SK-N-SH treated with all-trans-retinoic acid at 6 μM for 48 hours (cell line): ENCODE results near the gene PTPRN2.

Experiments
- ATAC-seq: fragments of 200-7000 bp; cut with Tn5 transposase; 3 replicates; pipeline ENCODE4 v1.9.1; 2020; ENCODE audit warnings: mild to moderate bottlenecking, moderate library complexity
- BACH2 ChIP-seq: fragments of 250-450 bp; sonication (Bioruptor Pico); IDR thresholded peaks from 2 replicates; pipeline ENCODE4 v1.9.0; 2021; ENCODE audit warnings: mild to moderate bottlenecking, borderline replicate concordance
- CSDC2 ChIP-seq: fragments of 250-450 bp; sonication (Bioruptor Pico); IDR thresholded peaks from 2 replicates; pipeline ENCODE4 v1.5.0; 2020; ENCODE audit warnings: mild to moderate bottlenecking, moderate library complexity
- ESRRG ChIP-seq: fragments of 250-450 bp; sonication (Bioruptor Pico); IDR thresholded peaks from 2 replicates; pipeline ENCODE4 v1.6.1; 2021; ENCODE audit warnings: mild to moderate bottlenecking
- GLIS3 ChIP-seq: fragments of 250-450 bp; sonication (Bioruptor Pico); IDR thresholded peaks from 2 replicates; pipeline ENCODE4 v1.5.0; 2020; ENCODE audit warnings: mild to moderate bottlenecking, moderate library complexity
- OSR1 ChIP-seq: fragments of 250-450 bp; sonication (Bioruptor Pico); IDR thresholded peaks from 2 replicates; pipeline ENCODE4 v1.8.0; 2022; ENCODE audit warnings: moderate library complexity, mild to moderate bottlenecking, inconsistent platforms
- PATZ1 ChIP-seq: fragments of 250-450 bp; sonication (Bioruptor Pico); IDR thresholded peaks from 2 replicates; pipeline ENCODE4 v1.8.0; 2020; ENCODE audit warnings: mild to moderate bottlenecking, moderate library complexity, borderline replicate concordance
- PPARA ChIP-seq: fragments of 250-450 bp; sonication (Bioruptor Pico); IDR thresholded peaks from 2 replicates; pipeline ENCODE4 v1.5.0; 2020; ENCODE audit warnings: mild to moderate bottlenecking, borderline replicate concordance
- SNAI2 ChIP-seq: fragments of 250-450 bp; sonication (Bioruptor Pico); IDR thresholded peaks from 2 replicates; pipeline ENCODE4 v1.5.0; 2020; ENCODE audit warnings: mild to moderate bottlenecking, moderate library complexity
- TCF4 ChIP-seq: fragments of 250-450 bp; sonication (Bioruptor Pico); IDR thresholded peaks from 2 replicates; pipeline ENCODE4 v1.8.0; 2021; ENCODE audit warnings: mild to moderate bottlenecking, moderate library complexity, borderline replicate concordance
- TOX ChIP-seq: fragments of 250-450 bp; sonication (Bioruptor Pico); IDR thresholded peaks from 2 replicates; pipeline ENCODE4 v1.8.0; 2021; ENCODE audit warnings: mild to moderate bottlenecking, moderate library complexity, borderline replicate concordance
- TSHZ2 ChIP-seq: fragments of 250-450 bp; sonication (Bioruptor Pico); IDR thresholded peaks from 2 replicates; pipeline ENCODE4 v1.5.0; 2020; ENCODE audit warnings: mild to moderate bottlenecking, moderate library complexity
- ZFP3 ChIP-seq: fragments of 250-450 bp; sonication (Bioruptor Pico); IDR thresholded peaks from 2 replicates; pipeline ENCODE4 v1.5.0; 2020; ENCODE audit warnings: mild to moderate bottlenecking, moderate library complexity
- ZFP30 ChIP-seq: fragments of 450-650 bp; formaldehyde crosslinking; IDR thresholded peaks from 2 replicates; pipeline ENCODE4 v1.5.0; 2022; ENCODE audit warnings: mild to moderate bottlenecking, moderate library complexity
- ZNF70 ChIP-seq: fragments of 450-650 bp; formaldehyde crosslinking; IDR thresholded peaks from 2 replicates; pipeline ENCODE4 v1.5.0; 2020; ENCODE audit warnings: mild to moderate bottlenecking, moderate library complexity
- ZNF8 ChIP-seq: fragments of 450-650 bp; formaldehyde crosslinking; IDR thresholded peaks from 2 replicates; pipeline ENCODE4 v1.5.0; 2020; ENCODE audit warnings: mild to moderate bottlenecking, moderate library complexity
- TF ChIP-seq, protein P1 (sequence below): fragments of 250-450 bp; sonication (Bioruptor Pico); IDR thresholded peaks from 2 replicates; pipeline ENCODE4 v1.5.1; 2020; ENCODE audit warnings: low read depth, mild to moderate bottlenecking, moderate library complexity
- TF ChIP-seq, protein P2 (sequence below): fragments of 250-450 bp; sonication (Bioruptor Pico); IDR thresholded peaks from 2 replicates; pipeline ENCODE4 v1.8.0; 2021; ENCODE audit warnings: low read depth, mild to moderate bottlenecking, moderate library complexity, borderline replicate concordance
- TF ChIP-seq, protein P3 (sequence below): fragments of 250-450 bp; sonication (Bioruptor Pico); IDR thresholded peaks from 2 replicates; pipeline ENCODE4 v1.5.1; 2021; ENCODE audit warnings: mild to moderate bottlenecking, moderate library complexity

Gene PTPRN2

GRCh38 chr7:158050441-158050977 lies 537.1 kb downstream of the PTPRN2 start:
- TF ChIP-seq, protein P1, sequence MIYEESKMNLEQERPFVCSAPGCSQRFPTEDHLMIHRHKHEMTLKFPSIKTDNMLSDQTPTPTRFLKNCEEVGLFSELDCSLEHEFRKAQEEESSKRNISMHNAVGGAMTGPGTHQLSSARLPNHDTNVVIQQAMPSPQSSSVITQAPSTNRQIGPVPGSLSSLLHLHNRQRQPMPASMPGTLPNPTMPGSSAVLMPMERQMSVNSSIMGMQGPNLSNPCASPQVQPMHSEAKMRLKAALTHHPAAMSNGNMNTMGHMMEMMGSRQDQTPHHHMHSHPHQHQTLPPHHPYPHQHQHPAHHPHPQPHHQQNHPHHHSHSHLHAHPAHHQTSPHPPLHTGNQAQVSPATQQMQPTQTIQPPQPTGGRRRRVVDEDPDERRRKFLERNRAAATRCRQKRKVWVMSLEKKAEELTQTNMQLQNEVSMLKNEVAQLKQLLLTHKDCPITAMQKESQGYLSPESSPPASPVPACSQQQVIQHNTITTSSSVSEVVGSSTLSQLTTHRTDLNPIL (CRISPR knock-in tag) = no peak
- TF ChIP-seq OSR1 (CRISPR knock-in tag) (no peak), ZFP3 (CRISPR knock-in tag) (no peak), ESRRG (no peak), PATZ1 (CRISPR knock-in tag) (no peak), ZNF70 (CRISPR knock-in tag) (no peak), CSDC2 (CRISPR knock-in tag) (no peak), TSHZ2 (CRISPR knock-in tag) (no peak), GLIS3 (CRISPR knock-in tag) (no peak), ZFP30 (CRISPR knock-in tag) (no peak), TOX (no peak), ZNF8 (no peak), BACH2 (CRISPR knock-in tag) (no peak), SNAI2 (CRISPR knock-in tag) (no peak)
- TF ChIP-seq, protein P2, sequence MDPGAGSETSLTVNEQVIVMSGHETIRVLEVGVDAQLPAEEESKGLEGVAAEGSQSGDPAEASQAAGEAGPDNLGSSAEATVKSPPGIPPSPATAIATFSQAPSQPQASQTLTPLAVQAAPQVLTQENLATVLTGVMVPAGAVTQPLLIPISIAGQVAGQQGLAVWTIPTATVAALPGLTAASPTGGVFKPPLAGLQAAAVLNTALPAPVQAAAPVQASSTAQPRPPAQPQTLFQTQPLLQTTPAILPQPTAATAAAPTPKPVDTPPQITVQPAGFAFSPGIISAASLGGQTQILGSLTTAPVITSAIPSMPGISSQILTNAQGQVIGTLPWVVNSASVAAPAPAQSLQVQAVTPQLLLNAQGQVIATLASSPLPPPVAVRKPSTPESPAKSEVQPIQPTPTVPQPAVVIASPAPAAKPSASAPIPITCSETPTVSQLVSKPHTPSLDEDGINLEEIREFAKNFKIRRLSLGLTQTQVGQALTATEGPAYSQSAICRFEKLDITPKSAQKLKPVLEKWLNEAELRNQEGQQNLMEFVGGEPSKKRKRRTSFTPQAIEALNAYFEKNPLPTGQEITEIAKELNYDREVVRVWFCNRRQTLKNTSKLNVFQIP (CRISPR knock-in tag) = no peak
- TF ChIP-seq, protein P3, sequence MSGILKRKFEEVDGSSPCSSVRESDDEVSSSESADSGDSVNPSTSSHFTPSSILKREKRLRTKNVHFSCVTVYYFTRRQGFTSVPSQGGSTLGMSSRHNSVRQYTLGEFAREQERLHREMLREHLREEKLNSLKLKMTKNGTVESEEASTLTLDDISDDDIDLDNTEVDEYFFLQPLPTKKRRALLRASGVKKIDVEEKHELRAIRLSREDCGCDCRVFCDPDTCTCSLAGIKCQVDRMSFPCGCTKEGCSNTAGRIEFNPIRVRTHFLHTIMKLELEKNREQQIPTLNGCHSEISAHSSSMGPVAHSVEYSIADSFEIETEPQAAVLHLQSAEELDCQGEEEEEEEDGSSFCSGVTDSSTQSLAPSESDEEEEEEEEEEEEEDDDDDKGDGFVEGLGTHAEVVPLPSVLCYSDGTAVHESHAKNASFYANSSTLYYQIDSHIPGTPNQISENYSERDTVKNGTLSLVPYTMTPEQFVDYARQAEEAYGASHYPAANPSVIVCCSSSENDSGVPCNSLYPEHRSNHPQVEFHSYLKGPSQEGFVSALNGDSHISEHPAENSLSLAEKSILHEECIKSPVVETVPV (CRISPR knock-in tag) = no peak
- no peak for ATAC-seq

- TF ChIP-seq TCF4 (CRISPR knock-in tag) (no peak), CSDC2 (CRISPR knock-in tag) (no peak)
- TF ChIP-seq, protein P1 (CRISPR knock-in tag) = no peak
- ATAC-seq = no peak
Measured at GRCh38 chr7:158049271-158049670, 538.4 kb downstream of the PTPRN2 start.

DNA sequence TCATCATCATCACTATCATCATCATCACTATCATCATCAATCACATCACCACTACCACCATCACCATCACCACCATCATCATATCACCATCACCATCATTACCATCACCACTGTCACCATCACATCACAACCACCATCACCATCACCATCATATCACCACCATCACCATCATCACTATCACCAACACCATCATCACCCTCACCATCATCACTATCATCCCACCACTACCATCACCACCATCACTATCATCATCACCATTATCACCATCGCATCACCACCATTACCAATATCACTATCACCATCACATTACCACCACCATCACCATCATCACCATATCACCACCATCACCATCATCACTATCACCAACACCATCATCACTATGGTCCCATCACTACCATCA lies 539.1 kb downstream of the PTPRN2 start:
- TF ChIP-seq PPARA (CRISPR knock-in tag) (no peak), BACH2 (CRISPR knock-in tag) (no peak), PATZ1 (CRISPR knock-in tag) (no peak), ZNF8 (no peak), GLIS3 (CRISPR knock-in tag) (no peak)
- TF ChIP-seq, protein P2 (CRISPR knock-in tag) = no peak
- ATAC-seq = no peak
